Activated B cell treated with CpG ODN at 0.5 μM for 24 hours (primary cell): ENCODE data around the gene CSNK1D. TPM values are rescaled to one million over a fixed set of nuclear protein-coding genes. Genes with fewer than 3 reads are reported as not detected.

Experiments
- ATAC-seq: fragments of 200-7000 bp; cut with Tn5 transposase; one replicate; pipeline ENCODE4 v1.10.0; 2021; ENCODE audit warnings: low read depth, mild to moderate bottlenecking, moderate library complexity
- CTCF ChIA-PET: fragments of 350-600 bp; sonication (Branson Sonifier 250); formaldehyde crosslinking; loops from one replicate; lab custom pipeline; 2021; ENCODE audit warnings: antibody characterized with exemption; lab: Charles Lee
- POLR2A ChIA-PET: fragments of 350-600 bp; sonication (Branson Sonifier 250); formaldehyde crosslinking; loops from one replicate; lab custom pipeline; 2021; ENCODE audit warnings: antibody characterized with exemption; lab: Charles Lee
- DNase-seq: peaks from one replicate; pipeline ENCODE4 v3.0.0; 2022
- H3K27ac Mint-ChIP-seq: one replicate; pipeline ENCODE4 v1.8.0; 2020; ENCODE audit warnings: mixed read lengths
- H3K27me3 Mint-ChIP-seq: one replicate; pipeline ENCODE4 v1.8.0; 2021; ENCODE audit warnings: mixed read lengths
- H3K36me3 Mint-ChIP-seq: one replicate; pipeline ENCODE4 v1.8.0; 2021; ENCODE audit warnings: low read depth, mixed read lengths
- H3K4me1 Mint-ChIP-seq: one replicate; pipeline ENCODE4 v1.8.0; 2021; ENCODE audit warnings: mixed read lengths
- H3K4me3 Mint-ChIP-seq: one replicate; pipeline ENCODE4 v1.8.0; 2020; ENCODE audit warnings: mild to moderate bottlenecking, mixed read lengths
- H3K9me3 Mint-ChIP-seq: one replicate; pipeline ENCODE4 v1.8.0; 2020; ENCODE audit warnings: mixed read lengths
- intact Hi-C: fragments of 100-400 bp; cut with micrococcal nuclease; formaldehyde crosslinking; loops from one replicate; pipeline ENCODE4 v1.15.1; 2024
- total RNA-seq: library from RNA; stranded (reverse); gene quantifications from 2 replicates; pipeline ENCODE4 v1.2.3, GENCODE V29; 2022
- TF ChIP-seq, protein P1 (sequence below): fragments of 200-600 bp; IDR thresholded peaks from one replicate; pipeline ENCODE4 v1.8.0; 2022; ENCODE audit warnings: antibody characterized with exemption, mild to moderate bottlenecking

Gene CSNK1D
- total RNA-seq, 1 donor from 2014 or later: 170 TPM

DNA sequence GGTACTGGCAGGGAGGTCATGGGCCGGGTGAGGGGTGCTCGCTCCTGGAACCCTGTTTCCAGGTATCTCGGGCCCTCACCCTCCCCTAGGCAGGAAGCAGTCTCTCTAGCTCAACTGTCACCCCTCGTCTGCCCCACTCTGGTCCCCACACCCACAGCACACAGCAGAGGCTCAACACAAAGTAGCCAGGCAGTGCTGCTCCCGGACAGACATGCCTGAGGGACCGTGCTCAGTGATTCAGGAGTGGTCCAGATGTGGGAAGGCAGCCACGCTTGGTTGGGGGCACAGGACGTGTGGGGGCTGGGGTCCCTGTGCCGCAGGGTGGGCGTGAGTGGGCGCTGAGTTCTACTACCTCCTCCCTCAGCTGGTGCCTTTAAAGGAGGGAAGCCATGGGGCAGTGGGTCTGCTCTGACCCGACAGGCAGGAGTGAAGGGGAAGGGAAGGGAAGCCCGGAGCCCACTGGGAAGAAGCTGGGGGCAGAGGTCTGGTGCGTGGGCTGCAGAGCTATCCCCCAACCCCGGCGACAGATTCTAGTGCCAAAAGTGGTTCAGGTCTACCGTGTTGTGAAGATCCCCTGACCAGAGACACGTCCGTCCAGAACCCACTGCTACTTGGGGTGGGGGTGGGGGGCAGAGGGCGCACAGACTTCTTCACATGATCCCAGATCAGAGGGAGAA is 32.9 kb downstream of the CSNK1D start:
- no peak overlapping the region for H3K4me3 Mint-ChIP-seq
- ATAC-seq: no peak
- no peaks in the 10 kb centered on the region for H3K9me3 Mint-ChIP-seq
- intact Hi-C loops: no loop called here
- H3K36me3 Mint-ChIP-seq: peaks cover 47% of the 10 kb centered on the region
- H3K27me3 Mint-ChIP-seq: no peaks in the 10 kb centered on the region
- POLR2A ChIA-PET: interaction anchor here (0.7 to 1.3 kb wide), 2 partner anchors 11 to 1017 kb away, joined by 3 to 5 read pairs; partner anchors contain the start of gene SLC16A3
- H3K4me1 Mint-ChIP-seq: peaks cover 35% of the 10 kb centered on the region
- CTCF ChIA-PET: no interaction called here
- no peak for DNase-seq
- TF ChIP-seq, protein P1, sequence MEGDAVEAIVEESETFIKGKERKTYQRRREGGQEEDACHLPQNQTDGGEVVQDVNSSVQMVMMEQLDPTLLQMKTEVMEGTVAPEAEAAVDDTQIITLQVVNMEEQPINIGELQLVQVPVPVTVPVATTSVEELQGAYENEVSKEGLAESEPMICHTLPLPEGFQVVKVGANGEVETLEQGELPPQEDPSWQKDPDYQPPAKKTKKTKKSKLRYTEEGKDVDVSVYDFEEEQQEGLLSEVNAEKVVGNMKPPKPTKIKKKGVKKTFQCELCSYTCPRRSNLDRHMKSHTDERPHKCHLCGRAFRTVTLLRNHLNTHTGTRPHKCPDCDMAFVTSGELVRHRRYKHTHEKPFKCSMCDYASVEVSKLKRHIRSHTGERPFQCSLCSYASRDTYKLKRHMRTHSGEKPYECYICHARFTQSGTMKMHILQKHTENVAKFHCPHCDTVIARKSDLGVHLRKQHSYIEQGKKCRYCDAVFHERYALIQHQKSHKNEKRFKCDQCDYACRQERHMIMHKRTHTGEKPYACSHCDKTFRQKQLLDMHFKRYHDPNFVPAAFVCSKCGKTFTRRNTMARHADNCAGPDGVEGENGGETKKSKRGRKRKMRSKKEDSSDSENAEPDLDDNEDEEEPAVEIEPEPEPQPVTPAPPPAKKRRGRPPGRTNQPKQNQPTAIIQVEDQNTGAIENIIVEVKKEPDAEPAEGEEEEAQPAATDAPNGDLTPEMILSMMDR: no peak
- peak overlapping the region; percentile 68 for H3K27ac Mint-ChIP-seq

DNA sequence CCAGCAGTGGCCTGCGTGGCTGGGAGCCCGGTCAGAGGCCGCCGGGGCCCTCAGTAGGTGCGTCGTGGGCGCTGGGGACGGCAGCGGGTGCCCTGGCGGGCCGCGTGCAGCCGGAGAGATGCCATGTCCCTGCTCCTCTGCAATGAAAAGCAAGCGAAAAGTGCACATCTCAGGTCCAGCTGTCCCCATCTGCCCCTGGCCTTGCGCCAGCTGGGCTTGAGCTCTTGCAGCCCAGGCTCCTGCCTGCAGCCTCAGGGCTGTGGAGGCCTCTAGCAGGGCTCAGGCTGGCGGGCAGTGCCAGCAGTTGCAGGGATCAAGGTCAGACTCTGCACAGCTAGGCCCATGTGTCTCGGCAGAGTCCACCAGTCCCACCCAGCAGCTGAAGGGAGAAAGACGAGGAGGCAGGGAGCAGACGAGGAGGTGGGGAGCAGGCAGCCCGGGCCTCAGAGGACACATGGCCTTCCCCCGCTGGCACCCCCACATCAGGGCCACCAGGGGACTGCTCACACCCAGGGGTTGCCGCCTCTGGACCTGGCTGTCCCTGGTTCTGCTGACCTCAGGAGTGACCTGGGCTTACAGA is 33.5 kb downstream of the CSNK1D start:
- intact Hi-C loops: loop anchor here (5.0 to 10.0 kb wide), 2 partner anchors 32 to 315 kb away; partner anchors contain the start of gene CSNK1D
- no peak overlapping the region for H3K27ac Mint-ChIP-seq
- TF ChIP-seq, protein P1: no peak
- ChIA-PET CTCF (no interaction called here), POLR2A (interaction anchor here (1.2 to 1.3 kb wide), 2 partner anchors 11 to 34 kb away, joined by 3 to 5 read pairs; partner anchors contain the start of gene SLC16A3)
- no peaks in the 10 kb centered on the region for H3K27me3 Mint-ChIP-seq
- no peak for ATAC-seq
- H3K4me1 Mint-ChIP-seq: peaks cover 36% of the 10 kb centered on the region
- no peak overlapping the region for H3K4me3 Mint-ChIP-seq
- H3K36me3 Mint-ChIP-seq: peaks cover 41% of the 10 kb centered on the region
- DNase-seq: no peak
- H3K9me3 Mint-ChIP-seq: no peaks in the 10 kb centered on the region

DNA sequence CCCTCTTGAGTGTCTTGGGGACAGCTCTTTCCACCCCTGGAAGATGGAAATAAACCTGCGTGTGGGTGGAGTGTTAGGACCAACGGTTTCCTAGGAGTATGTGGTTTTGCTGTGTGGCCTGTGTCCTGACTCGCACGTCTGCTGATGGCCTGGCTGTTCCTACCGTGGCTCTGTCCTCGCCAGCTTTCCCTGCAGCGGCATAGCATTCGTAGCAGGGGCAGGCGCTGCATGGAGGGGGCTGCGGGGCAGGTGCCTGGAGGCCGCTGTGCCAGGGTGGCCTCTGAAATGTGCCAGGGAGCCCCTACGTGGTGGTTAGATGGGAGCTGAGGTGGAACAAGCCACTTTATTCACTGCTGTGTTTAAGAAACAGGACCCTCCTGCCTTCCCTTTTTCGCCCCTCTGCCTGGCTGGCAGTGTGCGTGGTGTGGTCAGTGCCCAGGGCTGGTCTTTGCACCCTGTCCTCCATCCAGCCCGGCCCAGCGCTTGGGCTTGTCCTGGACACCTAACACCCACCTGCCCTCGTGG is 34.0 kb downstream of the CSNK1D start:
- intact Hi-C loops: loop anchor here (5.0 to 10.0 kb wide), 2 partner anchors 33 to 315 kb away; partner anchors contain the start of gene CSNK1D
- Mint-ChIP-seq H3K4me3 (no peak overlapping the region), H3K9me3 (no peaks in the 10 kb centered on the region), H3K36me3 (peaks cover 35% of the 10 kb centered on the region), H3K4me1 (peaks cover 39% of the 10 kb centered on the region), H3K27me3 (no peaks in the 10 kb centered on the region), H3K27ac (no peak overlapping the region)
- CTCF ChIA-PET: interaction anchor here (1.5 kb wide), 1 partner anchor 27 kb away, joined by 3 read pairs; the partner anchor contains the start of gene CCDC57
- DNase-seq (no peak), ATAC-seq (no peak)
- POLR2A ChIA-PET: interaction anchor here (1.2 to 1.3 kb wide), 2 partner anchors 10 to 34 kb away, joined by 3 to 5 read pairs; partner anchors contain the start of gene SLC16A3
- TF ChIP-seq, protein P1: no peak

DNA sequence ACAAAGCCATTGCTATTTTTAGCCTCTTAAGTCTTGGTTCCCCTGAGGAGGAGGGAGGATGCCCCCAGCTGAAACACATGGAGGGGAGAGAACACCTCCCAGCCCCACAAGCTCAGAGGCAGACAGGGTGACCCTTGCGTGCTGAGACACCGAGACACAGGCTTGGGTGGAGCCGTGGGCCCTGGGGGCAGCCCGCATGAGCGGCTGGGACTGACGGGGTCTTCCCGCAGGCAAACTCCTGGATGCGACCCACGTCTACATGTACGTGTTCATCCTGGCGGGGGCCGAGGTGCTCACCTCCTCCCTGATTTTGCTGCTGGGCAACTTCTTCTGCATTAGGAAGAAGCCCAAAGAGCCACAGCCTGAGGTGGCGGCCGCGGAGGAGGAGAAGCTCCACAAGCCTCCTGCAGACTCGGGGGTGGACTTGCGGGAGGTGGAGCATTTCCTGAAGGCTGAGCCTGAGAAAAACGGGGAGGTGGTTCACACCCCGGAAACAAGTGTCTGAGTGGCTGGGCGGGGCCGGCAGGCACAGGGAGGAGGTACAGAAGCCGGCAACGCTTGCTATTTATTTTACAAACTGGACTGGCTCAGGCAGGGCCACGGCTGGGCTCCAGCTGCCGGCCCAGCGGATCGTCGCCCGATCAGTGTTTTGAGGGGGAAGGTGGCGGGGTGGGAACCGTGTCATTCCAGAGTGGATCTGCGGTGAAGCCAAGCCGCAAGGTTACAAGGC is 34.9 kb downstream of the CSNK1D start:
- POLR2A ChIA-PET: interaction anchor here (0.6 to 1.2 kb wide), 3 partner anchors 32 to 59 kb away, joined by 3 to 5 read pairs (median 3); no protein-coding TSS in a partner anchor

More for the DNA sequence above, 34.9 kb downstream of the CSNK1D start:
- Mint-ChIP-seq H3K4me3 (peak overlapping the region; percentile 71), H3K27me3 (no peaks in the 10 kb centered on the region), H3K36me3 (peaks cover 27% of the 10 kb centered on the region), H3K9me3 (no peaks in the 10 kb centered on the region), H3K4me1 (peaks cover 44% of the 10 kb centered on the region), H3K27ac (peak overlapping the region; percentile 80)
- TF ChIP-seq, protein P1: no peak
- no peak for DNase-seq
- CTCF ChIA-PET: interaction anchor here (1.5 kb wide), 1 partner anchor 26 kb away, joined by 3 read pairs; the partner anchor contains the start of gene CCDC57
- ATAC-seq: peak; percentile 21
- intact Hi-C loops: loop anchor here (5.0 to 10.0 kb wide), 2 partner anchors 34 to 316 kb away; partner anchors contain the start of gene CSNK1D
